ENCODE measurements around the gene LIPN. TPM values are rescaled to one million over a fixed set of nuclear protein-coding genes. Genes with fewer than 3 reads are reported as not detected.

Gene LIPN
- total and polyA plus RNA-seq, 10 donors: 0.07 to 7.1 (median 1.6) TPM; not detected in 2

GRCh38 chr10:88781206-88781605 lies 21.4 kb downstream of the LIPN start:
- Histone ChIP-seq H3K36me3 (no peaks in the 10 kb centered on the region), H3K4me1 (no peaks in the 10 kb centered on the region), H3K4me3 (no peak overlapping the region), H3K27me3 (replicated peaks in 1 of 7) (no peaks in the 10 kb centered on the region), H3K9me3 (no peaks in the 10 kb centered on the region), H3K27ac (no peak overlapping the region)
- WGBS, 5 donors: 73 to 85% (median 77%) methylated on average over 2 of the region's 2 CpGs
- TF ChIP-seq POLR2AphosphoS5 (IDR thresholded peaks at IDR 0.05): no peak
- TF ChIP-seq CTCF (IDR thresholded peaks at IDR 0.05 in 8 of 11, conservative IDR thresholded peaks at IDR 0.05 in 3 of 11): no peak
- no peak for TF ChIP-seq POLR2A (IDR thresholded peaks at IDR 0.05)
- DNase-seq: no peak
- intact Hi-C loops (cut with DNase I; ENCODE audit: low total_unique reads): loop anchor here (10.0 kb wide), 1 partner anchor 86 kb away; no protein-coding TSS in a partner anchor

GRCh38 chr10:88782222-88782621 lies 22.4 kb downstream of the LIPN start:
- intact Hi-C loops (cut with DNase I; ENCODE audit: low total_unique reads): loop anchor here (10.0 kb wide), 1 partner anchor 87 kb away; no protein-coding TSS in a partner anchor
- H3K36me3 ChIP-seq: no peaks in the 10 kb centered on the region
- H3K27me3 ChIP-seq (replicated peaks in 1 of 7): no peaks in the 10 kb centered on the region
- H3K4me3 ChIP-seq: no peak overlapping the region
- no peaks in the 10 kb centered on the region for H3K9me3 ChIP-seq
- no peak for DNase-seq
- H3K27ac ChIP-seq: no peak overlapping the region
- WGBS, 5 donors: 73 to 97% (median 91%) methylated on average over 3 of the region's 3 CpGs
- no peaks in the 10 kb centered on the region for H3K4me1 ChIP-seq
- TF ChIP-seq POLR2AphosphoS5 (IDR thresholded peaks at IDR 0.05) (no peak), CTCF (IDR thresholded peaks at IDR 0.05 in 8 of 11, conservative IDR thresholded peaks at IDR 0.05 in 3 of 11) (no peak), POLR2A (IDR thresholded peaks at IDR 0.05) (no peak)

- no peaks in the 10 kb centered on the region for H3K27me3 ChIP-seq (replicated peaks in 1 of 7)
- no peaks in the 10 kb centered on the region for H3K9me3 ChIP-seq
- DNase-seq: no peak
- H3K36me3 ChIP-seq: no peaks in the 10 kb centered on the region
- TF ChIP-seq POLR2AphosphoS5 (IDR thresholded peaks at IDR 0.05) (no peak), CTCF (IDR thresholded peaks at IDR 0.05 in 8 of 11, conservative IDR thresholded peaks at IDR 0.05 in 3 of 11) (no peak)
- WGBS, 5 donors: 39 to 52% (median 46%) methylated on average over 3 of the region's 3 CpGs
- H3K4me3 ChIP-seq: no peak overlapping the region
- no peak overlapping the region for H3K27ac ChIP-seq
- H3K4me1 ChIP-seq: no peaks in the 10 kb centered on the region
- intact Hi-C loops (cut with DNase I; ENCODE audit: low total_unique reads): loop anchor here (10.0 kb wide), 1 partner anchor 89 kb away; no protein-coding TSS in a partner anchor
Measured at GRCh38 chr10:88783724-88784123, 23.9 kb downstream of the LIPN start.

- H3K4me3 ChIP-seq: no peak overlapping the region
- intact Hi-C loops (cut with DNase I; ENCODE audit: low total_unique reads): loop anchor here (10.0 kb wide), 1 partner anchor 91 kb away; no protein-coding TSS in a partner anchor
- TF ChIP-seq POLR2A (IDR thresholded peaks at IDR 0.05) (no peak), POLR2AphosphoS5 (IDR thresholded peaks at IDR 0.05) (no peak), CTCF (IDR thresholded peaks at IDR 0.05 in 8 of 11, conservative IDR thresholded peaks at IDR 0.05 in 3 of 11) (no peak)
- H3K27ac ChIP-seq: no peak overlapping the region
- H3K27me3 ChIP-seq (replicated peaks in 1 of 7): no peaks in the 10 kb centered on the region
- no peak for DNase-seq
- H3K36me3 ChIP-seq: no peaks in the 10 kb centered on the region
- H3K4me1 ChIP-seq: no peaks in the 10 kb centered on the region
- 88 to 95% (median 93%) methylated on average over 10 of the region's 10 CpGs for WGBS, 5 donors
- H3K9me3 ChIP-seq: no peaks in the 10 kb centered on the region
Measured at GRCh38 chr10:88786032-88786770, 26.4 kb downstream of the LIPN start.
